MCF 10A (cell line): Measurements from ENCODE around the gene CWC25. TPM values are rescaled to one million over a fixed set of nuclear protein-coding genes. Genes with fewer than 3 reads are reported as not detected.

ENCODE experiments used
- BruUV-seq: library from RNA; stranded (reverse); fragments of 400-500 nt; replicated peaks from 2 replicates; lab custom pipeline; 2021; lab: Mats Ljungman, UMichigan
- CTCF ChIA-PET: fragments of 300-600 bp; sonication (Branson Sonifier 250); formaldehyde crosslinking; extraction: SDS; loops from one replicate; lab custom pipeline; 2021; ENCODE audit warnings: antibody characterized with exemption, inconsistent platforms; lab: Yijun Ruan, JAX
- POLR2A ChIA-PET: fragments of 300-600, 350-650 bp; sonication (Branson Sonifier 250); formaldehyde crosslinking; extraction: SDS; loops from one replicate; lab custom pipeline; 2020; ENCODE audit warnings: antibody characterized with exemption, inconsistent platforms; lab: Yijun Ruan, JAX
- DNase-seq: peaks from one replicate; pipeline ENCODE4 v3.0.0-alpha.2; 2018; ENCODE audit not compliant: unreplicated experiment
- H3K27ac Mint-ChIP-seq: one replicate; pipeline ENCODE4 v1.8.0; 2022; ENCODE audit warnings: mild to moderate bottlenecking, low read depth, mixed read lengths; ENCODE audit not compliant: unreplicated experiment
- H3K27me3 Mint-ChIP-seq: one replicate; pipeline ENCODE4 v1.8.0; 2022; ENCODE audit warnings: mixed read lengths; ENCODE audit not compliant: insufficient read depth, unreplicated experiment
- H3K36me3 Mint-ChIP-seq: one replicate; pipeline ENCODE4 v1.8.0; 2022; ENCODE audit warnings: mild to moderate bottlenecking, moderate library complexity, mixed read lengths; ENCODE audit not compliant: insufficient read depth, unreplicated experiment
- H3K4me1 Mint-ChIP-seq: one replicate; pipeline ENCODE4 v1.8.0; 2022; ENCODE audit warnings: mixed read lengths; ENCODE audit not compliant: insufficient read depth, unreplicated experiment
- H3K4me3 Mint-ChIP-seq: one replicate; pipeline ENCODE4 v1.8.0; 2022; ENCODE audit warnings: mild to moderate bottlenecking, moderate library complexity, mixed read lengths; ENCODE audit not compliant: unreplicated experiment
- H3K9me3 Mint-ChIP-seq: one replicate; pipeline ENCODE4 v1.8.0; 2022; ENCODE audit warnings: mixed read lengths; ENCODE audit not compliant: unreplicated experiment
- intact Hi-C: fragments of 100-400 bp; cut with micrococcal nuclease; formaldehyde crosslinking; loops from 2 replicates; pipeline ENCODE4 v1.14.1; 2022
- total RNA-seq: library from RNA; stranded (reverse); gene quantifications from 2 replicates; pipeline ENCODE4 v1.2.3, GENCODE V29; 2022
- TF ChIP-seq, protein P1 (sequence below): fragments of 200-600 bp; IDR thresholded peaks from one replicate; pipeline ENCODE4 v1.8.0; 2022; ENCODE audit warnings: antibody characterized with exemption, mild to moderate bottlenecking; ENCODE audit not compliant: unreplicated experiment

The CWC25 gene
- total RNA-seq, 1 experiment from 2014 or later: 23.4 TPM

DNA sequence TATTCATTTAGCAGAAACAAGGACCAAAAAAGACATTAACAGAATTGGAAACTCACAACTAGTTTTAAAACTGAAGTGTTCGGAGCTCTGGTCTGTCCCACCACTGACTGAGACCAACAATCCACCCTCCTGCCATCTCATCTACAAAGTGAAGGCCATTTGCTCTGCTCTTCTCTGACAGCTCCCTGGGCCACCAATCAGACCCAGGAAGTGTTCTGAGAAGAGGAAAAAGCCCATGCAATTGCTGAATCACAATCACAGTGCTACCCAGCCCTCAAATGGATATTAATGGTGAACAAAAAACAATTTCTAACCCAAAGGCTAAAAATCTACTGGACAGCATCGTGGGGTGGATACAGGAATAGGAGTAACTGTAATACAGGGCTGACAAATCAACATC is 26.3 kb upstream of the CWC25 start:
- H3K9me3 Mint-ChIP-seq: no peaks in the 10 kb centered on the region
- H3K36me3 Mint-ChIP-seq: peaks cover 74% of the 10 kb centered on the region
- no peaks in the 10 kb centered on the region for H3K27me3 Mint-ChIP-seq
- H3K4me3 Mint-ChIP-seq: peak overlapping the region; percentile 99
- ChIA-PET POLR2A (interaction anchor here (0.9 to 11.8 kb wide), 5 partner anchors 11 to 54 kb away, joined by 3 to 246 read pairs (median 13); partner anchors contain the start of genes CWC25 and LASP1), CTCF (interaction anchor here (0.6 to 0.7 kb wide), 3 partner anchors 57 to 293 kb away, joined by 3 to 4 read pairs (median 3); partner anchors contain the start of gene EPOP)
- peak overlapping the region; percentile 100 for H3K27ac Mint-ChIP-seq
- DNase-seq: no peak
- intact Hi-C loops: loop anchor here (5.0 kb wide), 1 partner anchor 301 kb away; the partner anchor contains the start of gene PLXDC1
- no TSS peak for BruUV-seq
- TF ChIP-seq, protein P1, sequence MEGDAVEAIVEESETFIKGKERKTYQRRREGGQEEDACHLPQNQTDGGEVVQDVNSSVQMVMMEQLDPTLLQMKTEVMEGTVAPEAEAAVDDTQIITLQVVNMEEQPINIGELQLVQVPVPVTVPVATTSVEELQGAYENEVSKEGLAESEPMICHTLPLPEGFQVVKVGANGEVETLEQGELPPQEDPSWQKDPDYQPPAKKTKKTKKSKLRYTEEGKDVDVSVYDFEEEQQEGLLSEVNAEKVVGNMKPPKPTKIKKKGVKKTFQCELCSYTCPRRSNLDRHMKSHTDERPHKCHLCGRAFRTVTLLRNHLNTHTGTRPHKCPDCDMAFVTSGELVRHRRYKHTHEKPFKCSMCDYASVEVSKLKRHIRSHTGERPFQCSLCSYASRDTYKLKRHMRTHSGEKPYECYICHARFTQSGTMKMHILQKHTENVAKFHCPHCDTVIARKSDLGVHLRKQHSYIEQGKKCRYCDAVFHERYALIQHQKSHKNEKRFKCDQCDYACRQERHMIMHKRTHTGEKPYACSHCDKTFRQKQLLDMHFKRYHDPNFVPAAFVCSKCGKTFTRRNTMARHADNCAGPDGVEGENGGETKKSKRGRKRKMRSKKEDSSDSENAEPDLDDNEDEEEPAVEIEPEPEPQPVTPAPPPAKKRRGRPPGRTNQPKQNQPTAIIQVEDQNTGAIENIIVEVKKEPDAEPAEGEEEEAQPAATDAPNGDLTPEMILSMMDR: no peak
- peaks cover 15% of the 10 kb centered on the region for H3K4me1 Mint-ChIP-seq

DNA sequence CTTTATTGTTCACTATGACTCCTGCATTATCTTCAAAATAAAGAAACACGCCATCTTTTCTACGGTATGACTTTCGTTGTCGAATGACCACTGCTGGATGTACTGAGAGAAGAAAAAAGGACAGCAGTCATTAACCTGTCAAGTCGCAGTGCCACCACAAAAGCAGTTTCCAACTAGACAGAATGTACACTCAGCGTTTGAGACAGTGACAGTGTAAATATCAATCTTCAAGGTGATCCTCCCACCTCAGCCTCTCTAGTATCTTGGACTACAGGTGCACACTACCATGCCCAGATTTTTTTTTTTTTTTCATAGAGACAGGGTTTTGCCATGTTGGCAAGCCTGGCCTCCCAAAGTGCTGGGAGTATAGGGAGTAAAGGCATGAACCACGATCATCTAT is 25.3 kb upstream of the CWC25 start:
- intact Hi-C loops: loop anchor here (5.0 kb wide), 1 partner anchor 302 kb away; the partner anchor contains the start of gene PLXDC1
- TF ChIP-seq, protein P1: no peak

DNA sequence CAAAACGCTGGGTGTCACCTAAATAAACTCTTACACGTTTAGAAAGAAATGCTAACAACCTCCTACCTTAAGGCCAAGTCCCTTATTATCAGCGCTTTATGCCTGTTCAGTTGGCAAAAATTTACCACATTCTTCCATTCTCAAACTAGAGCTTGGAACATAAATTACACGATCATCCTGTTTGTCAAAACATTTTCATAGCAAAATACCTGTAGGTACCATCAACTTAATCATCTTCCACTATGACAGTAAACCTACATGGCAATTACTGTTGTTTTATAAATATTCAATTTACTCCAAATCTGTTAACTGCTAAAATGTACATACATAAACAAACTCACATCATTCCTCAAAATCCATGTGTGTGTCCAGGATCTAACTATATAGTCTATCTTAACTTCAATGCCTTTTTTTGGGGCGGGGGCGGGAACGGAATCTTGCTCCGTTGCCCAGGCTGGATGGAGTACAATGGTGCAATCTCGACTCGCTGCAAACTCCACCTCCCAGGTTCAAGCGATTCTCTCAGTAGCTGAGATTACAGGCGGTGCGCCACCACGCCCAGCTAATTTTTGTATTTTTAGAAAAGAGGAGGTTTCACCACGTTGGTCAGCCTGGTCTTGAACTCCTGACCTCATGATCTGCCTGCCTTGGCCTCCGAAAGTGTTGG is 24.0 kb upstream of the CWC25 start:
- intact Hi-C loops: no loop called here
- Mint-ChIP-seq H3K27ac (no peak overlapping the region), H3K27me3 (no peaks in the 10 kb centered on the region), H3K4me3 (no peak overlapping the region), H3K4me1 (peaks cover 20% of the 10 kb centered on the region), H3K36me3 (peaks cover 95% of the 10 kb centered on the region), H3K9me3 (no peaks in the 10 kb centered on the region)
- CTCF ChIA-PET: no interaction called here
- POLR2A ChIA-PET: interaction anchor here (0.6 to 11.8 kb wide), 5 partner anchors 19 to 363 kb away, joined by 3 to 246 read pairs (median 3); partner anchors contain the start of gene LASP1
- BruUV-seq: no TSS peak
- TF ChIP-seq, protein P1: no peak
- DNase-seq: no peak

More for the DNA sequence above, 25.3 kb upstream of the CWC25 start:
- DNase-seq: no peak
- Mint-ChIP-seq H3K36me3 (peaks cover 84% of the 10 kb centered on the region), H3K27me3 (no peaks in the 10 kb centered on the region), H3K9me3 (no peaks in the 10 kb centered on the region), H3K4me1 (peaks cover 15% of the 10 kb centered on the region), H3K27ac (no peak overlapping the region), H3K4me3 (peak overlapping the region; percentile 99)
- no TSS peak for BruUV-seq
- ChIA-PET CTCF (no interaction called here), POLR2A (interaction anchor here (0.9 to 11.8 kb wide), 4 partner anchors 16 to 362 kb away, joined by 3 to 246 read pairs (median 38); partner anchors contain the start of genes CWC25 and LASP1)

DNA sequence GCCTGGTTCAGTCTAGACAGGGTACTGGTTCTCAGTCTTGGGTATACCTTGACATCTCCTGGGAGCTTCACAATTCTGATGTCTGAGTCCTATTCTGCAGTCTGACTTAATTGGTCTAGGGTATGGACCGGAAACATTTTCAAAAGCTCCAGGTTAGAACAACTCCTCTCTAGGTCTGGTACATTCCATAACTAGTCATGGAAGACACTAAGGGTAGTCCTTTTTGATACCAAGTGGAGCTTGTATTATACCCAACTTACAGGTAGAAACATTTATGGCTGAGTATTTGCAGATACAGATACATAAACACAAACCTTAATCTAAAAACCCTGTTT is 23.4 kb upstream of the CWC25 start:
- CTCF ChIA-PET: no interaction called here
- peaks cover 20% of the 10 kb centered on the region for H3K4me1 Mint-ChIP-seq

More for the DNA sequence above, 23.4 kb upstream of the CWC25 start:
- peaks cover 94% of the 10 kb centered on the region for H3K36me3 Mint-ChIP-seq
- TF ChIP-seq, protein P1: no peak
- no peak for DNase-seq
- BruUV-seq: no TSS peak
- H3K9me3 Mint-ChIP-seq: no peaks in the 10 kb centered on the region
- intact Hi-C loops: no loop called here
- H3K27ac Mint-ChIP-seq: no peak overlapping the region
- H3K27me3 Mint-ChIP-seq: no peaks in the 10 kb centered on the region
- POLR2A ChIA-PET: interaction anchor here (0.6 to 11.8 kb wide), 5 partner anchors 20 to 322 kb away, joined by 3 to 246 read pairs (median 3); partner anchors contain the start of gene LASP1
- no peak overlapping the region for H3K4me3 Mint-ChIP-seq
